ENCODE results near the gene RBM39. TPM values are rescaled to one million over a fixed set of nuclear protein-coding genes. Genes with fewer than 3 reads are reported as not detected.
"Not testable (repeated sequence)": the region's sequence is repeated elsewhere in the genome, so short reads cannot be mapped to it uniquely, and the experiment has no call there.

Gene RBM39
- total and polyA plus RNA-seq, 2 experiments from 2014 or later, result 259 to 413 TPM

DNA sequence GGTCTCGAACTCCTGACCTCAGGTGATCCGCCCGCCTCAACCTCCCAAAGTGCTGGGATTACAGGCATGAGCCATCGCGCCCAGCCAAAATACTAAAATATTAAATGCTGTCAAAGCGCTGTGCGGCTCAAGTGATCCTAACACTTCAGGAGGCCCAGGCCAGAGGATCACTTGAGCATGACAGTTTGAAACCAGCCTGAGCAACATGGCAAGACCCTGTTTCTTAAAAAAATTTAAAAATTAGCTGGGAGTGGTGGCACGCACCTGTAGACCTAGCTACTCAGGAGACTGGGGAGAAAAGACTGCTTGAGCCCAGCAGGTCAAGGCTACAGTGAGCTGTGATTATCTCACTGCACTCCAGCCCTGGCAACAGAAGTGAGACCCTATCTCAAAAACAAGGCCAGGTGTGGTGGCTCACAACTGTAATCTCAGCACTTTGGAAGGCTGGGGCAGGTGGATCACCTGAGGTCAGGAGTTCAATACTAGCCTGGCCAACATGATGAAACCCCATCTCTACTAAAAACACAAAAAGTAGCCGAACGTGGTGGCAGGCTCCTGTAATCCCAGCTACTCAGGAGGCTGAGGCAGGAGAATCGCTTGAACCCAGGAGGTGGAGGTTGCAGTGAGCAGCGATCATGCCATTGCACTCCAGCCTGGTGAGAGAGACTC, 18.3 kb downstream of the RBM39 start:
- not testable (repeated sequence) for DNase-seq (ENCODE audit: low spot score); ATAC-seq; H3K4me3 Mint-ChIP-seq; H3K9me3 Mint-ChIP-seq; H3K4me3 ChIP-seq; H3K4me2 ChIP-seq; H3K4me1 Mint-ChIP-seq; H3K9me2 ChIP-seq (ENCODE audit: insufficient read depth); H3K4me1 ChIP-seq (ENCODE audit: insufficient read depth); H3K27me3 ChIP-seq (ENCODE audit: insufficient read depth); H2AFZ ChIP-seq
- H3K79me2 ChIP-seq (replicated peaks; ENCODE audit: insufficient read depth), result peaks cover 99% of the 10 kb centered on the region
- H3K27ac Mint-ChIP-seq, result 0 out of 2 replicates have a peak overlapping the region, but pooled peaks have one; percentile 31
- H3K36me3 Mint-ChIP-seq (ENCODE audit: low read depth), result peaks cover 99% of the 10 kb centered on the region
- H3K27me3 Mint-ChIP-seq (ENCODE audit: insufficient read depth, low read depth, poor library complexity), result peaks cover 12% of the 10 kb centered on the region
- H4K20me1 ChIP-seq (replicated peaks; ENCODE audit: insufficient read depth), result peaks cover 77% of the 10 kb centered on the region
- peaks cover 99% of the 10 kb centered on the region for H3K36me3 ChIP-seq (ENCODE audit: insufficient read depth)
- peaks cover 44% of the 10 kb centered on the region for H3F3A ChIP-seq (replicated peaks; ENCODE audit: low read depth)
- H3K27ac ChIP-seq (ENCODE audit: low read depth), result 0 out of 2 replicates have a peak overlapping the region, but pooled peaks have one; percentile 19

DNA sequence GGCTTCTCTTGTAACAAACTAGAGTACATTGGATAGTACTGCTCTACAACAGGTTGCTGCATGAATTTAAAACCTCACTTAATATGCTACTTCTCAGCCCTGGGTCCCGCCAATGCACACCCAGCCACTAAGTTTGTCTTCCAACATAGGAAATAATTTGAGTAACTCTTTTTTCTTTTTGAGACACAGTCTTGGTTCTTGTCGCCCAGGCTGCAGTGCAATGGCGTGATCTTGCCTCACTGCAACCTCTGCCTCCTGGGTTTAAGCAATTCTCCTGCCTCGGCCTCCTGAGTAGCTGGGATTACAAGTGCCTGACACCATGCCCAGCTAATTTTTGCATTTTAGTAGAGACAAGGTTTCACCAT, 18.8 kb downstream of the RBM39 start:
- not testable (repeated sequence) for H3K4me3 ChIP-seq; H3K27me3 ChIP-seq (ENCODE audit: insufficient read depth); H3K4me1 ChIP-seq (ENCODE audit: insufficient read depth); ATAC-seq; H3K4me1 Mint-ChIP-seq; H3K9me3 Mint-ChIP-seq; H3K9me2 ChIP-seq (ENCODE audit: insufficient read depth); H3K27ac Mint-ChIP-seq; H2AFZ ChIP-seq; H3K4me3 Mint-ChIP-seq; DNase-seq (ENCODE audit: low spot score); H3K4me2 ChIP-seq
- Histone ChIP-seq H3K36me3 (ENCODE audit: insufficient read depth) (peaks cover 99% of the 10 kb centered on the region), H3K79me2 (replicated peaks; ENCODE audit: insufficient read depth) (peaks cover 99% of the 10 kb centered on the region), H3K27ac (ENCODE audit: low read depth) (peak overlapping the region; percentile 53; the same call in 1 of the 2 replicates), H3F3A (replicated peaks; ENCODE audit: low read depth) (peaks cover 49% of the 10 kb centered on the region), H4K20me1 (replicated peaks; ENCODE audit: insufficient read depth) (peaks cover 83% of the 10 kb centered on the region)
- Mint-ChIP-seq H3K27me3 (ENCODE audit: insufficient read depth, low read depth, poor library complexity) (peaks cover 12% of the 10 kb centered on the region), H3K36me3 (ENCODE audit: low read depth) (peaks cover 100% of the 10 kb centered on the region)

DNA sequence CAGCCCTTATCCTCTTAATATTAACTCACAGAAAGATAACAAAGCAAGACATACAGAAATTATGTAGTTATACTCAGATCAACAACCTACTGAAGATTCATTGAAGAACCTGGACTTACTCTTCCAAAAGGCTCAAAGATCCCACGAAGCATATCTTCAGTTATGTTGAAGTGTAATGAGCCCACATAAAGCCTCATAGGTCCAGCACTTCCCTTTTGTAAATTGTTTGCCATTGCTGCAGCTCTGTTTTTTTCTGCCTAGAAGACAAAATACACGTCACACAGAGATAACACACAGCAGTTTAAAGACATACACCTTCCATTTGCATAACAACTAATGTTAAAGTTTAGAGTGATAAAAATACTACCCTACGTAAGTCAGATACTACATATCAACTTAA, 20.4 kb downstream of the RBM39 start:
- no peak overlapping the region for H3K27ac Mint-ChIP-seq
- no peaks in the 10 kb centered on the region for H3K4me1 ChIP-seq (ENCODE audit: insufficient read depth)
- no peak overlapping the region for H3K4me2 ChIP-seq
- peaks cover 78% of the 10 kb centered on the region for H4K20me1 ChIP-seq (replicated peaks; ENCODE audit: insufficient read depth)
- peaks cover 99% of the 10 kb centered on the region for H3K36me3 ChIP-seq (ENCODE audit: insufficient read depth)
- no peaks in the 10 kb centered on the region for H3K27me3 ChIP-seq (ENCODE audit: insufficient read depth)
- peaks cover 56% of the 10 kb centered on the region for H3F3A ChIP-seq (replicated peaks; ENCODE audit: low read depth)
- H3K79me2 ChIP-seq (replicated peaks; ENCODE audit: insufficient read depth), result peaks cover 99% of the 10 kb centered on the region
- H3K27me3 Mint-ChIP-seq (ENCODE audit: insufficient read depth, low read depth, poor library complexity), result peaks cover 8% of the 10 kb centered on the region
- peaks cover 6% of the 10 kb centered on the region; the same call in 2 of the 3 replicates for H3K4me1 Mint-ChIP-seq
- H2AFZ ChIP-seq, result no peak overlapping the region
- H3K4me3 Mint-ChIP-seq, result no peak overlapping the region
- no peaks in the 10 kb centered on the region for H3K9me3 Mint-ChIP-seq
- ATAC-seq (no peak), DNase-seq (ENCODE audit: low spot score) (no peak)
- H3K4me3 ChIP-seq, result no peak overlapping the region
- no peaks in the 10 kb centered on the region for H3K9me2 ChIP-seq (ENCODE audit: insufficient read depth)
- H3K27ac ChIP-seq (ENCODE audit: low read depth), result peak overlapping the region; percentile 39; the same call in 1 of the 2 replicates
- peaks cover 100% of the 10 kb centered on the region for H3K36me3 Mint-ChIP-seq (ENCODE audit: low read depth)
- no peak for TF ChIP-seq CREB1 (CRISPR knock-in tag; IDR thresholded peaks at IDR 0.05; ENCODE audit: low read depth)
- no peak for TF ChIP-seq JUNB (IDR thresholded peaks at IDR 0.05; ENCODE audit: unreplicated experiment)
- no peak for TF ChIP-seq POLR2AphosphoS5 (IDR thresholded peaks at IDR 0.05; ENCODE audit: low read depth)
- TF ChIP-seq, protein P1, sequence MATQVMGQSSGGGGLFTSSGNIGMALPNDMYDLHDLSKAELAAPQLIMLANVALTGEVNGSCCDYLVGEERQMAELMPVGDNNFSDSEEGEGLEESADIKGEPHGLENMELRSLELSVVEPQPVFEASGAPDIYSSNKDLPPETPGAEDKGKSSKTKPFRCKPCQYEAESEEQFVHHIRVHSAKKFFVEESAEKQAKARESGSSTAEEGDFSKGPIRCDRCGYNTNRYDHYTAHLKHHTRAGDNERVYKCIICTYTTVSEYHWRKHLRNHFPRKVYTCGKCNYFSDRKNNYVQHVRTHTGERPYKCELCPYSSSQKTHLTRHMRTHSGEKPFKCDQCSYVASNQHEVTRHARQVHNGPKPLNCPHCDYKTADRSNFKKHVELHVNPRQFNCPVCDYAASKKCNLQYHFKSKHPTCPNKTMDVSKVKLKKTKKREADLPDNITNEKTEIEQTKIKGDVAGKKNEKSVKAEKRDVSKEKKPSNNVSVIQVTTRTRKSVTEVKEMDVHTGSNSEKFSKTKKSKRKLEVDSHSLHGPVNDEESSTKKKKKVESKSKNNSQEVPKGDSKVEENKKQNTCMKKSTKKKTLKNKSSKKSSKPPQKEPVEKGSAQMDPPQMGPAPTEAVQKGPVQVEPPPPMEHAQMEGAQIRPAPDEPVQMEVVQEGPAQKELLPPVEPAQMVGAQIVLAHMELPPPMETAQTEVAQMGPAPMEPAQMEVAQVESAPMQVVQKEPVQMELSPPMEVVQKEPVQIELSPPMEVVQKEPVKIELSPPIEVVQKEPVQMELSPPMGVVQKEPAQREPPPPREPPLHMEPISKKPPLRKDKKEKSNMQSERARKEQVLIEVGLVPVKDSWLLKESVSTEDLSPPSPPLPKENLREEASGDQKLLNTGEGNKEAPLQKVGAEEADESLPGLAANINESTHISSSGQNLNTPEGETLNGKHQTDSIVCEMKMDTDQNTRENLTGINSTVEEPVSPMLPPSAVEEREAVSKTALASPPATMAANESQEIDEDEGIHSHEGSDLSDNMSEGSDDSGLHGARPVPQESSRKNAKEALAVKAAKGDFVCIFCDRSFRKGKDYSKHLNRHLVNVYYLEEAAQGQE (IDR thresholded peaks at IDR 0.05; ENCODE audit: unreplicated experiment), result no peak
- TF ChIP-seq NANOG (IDR thresholded peaks at IDR 0.05; ENCODE audit: borderline replicate concordance), result no peak
- TF ChIP-seq, protein P2, sequence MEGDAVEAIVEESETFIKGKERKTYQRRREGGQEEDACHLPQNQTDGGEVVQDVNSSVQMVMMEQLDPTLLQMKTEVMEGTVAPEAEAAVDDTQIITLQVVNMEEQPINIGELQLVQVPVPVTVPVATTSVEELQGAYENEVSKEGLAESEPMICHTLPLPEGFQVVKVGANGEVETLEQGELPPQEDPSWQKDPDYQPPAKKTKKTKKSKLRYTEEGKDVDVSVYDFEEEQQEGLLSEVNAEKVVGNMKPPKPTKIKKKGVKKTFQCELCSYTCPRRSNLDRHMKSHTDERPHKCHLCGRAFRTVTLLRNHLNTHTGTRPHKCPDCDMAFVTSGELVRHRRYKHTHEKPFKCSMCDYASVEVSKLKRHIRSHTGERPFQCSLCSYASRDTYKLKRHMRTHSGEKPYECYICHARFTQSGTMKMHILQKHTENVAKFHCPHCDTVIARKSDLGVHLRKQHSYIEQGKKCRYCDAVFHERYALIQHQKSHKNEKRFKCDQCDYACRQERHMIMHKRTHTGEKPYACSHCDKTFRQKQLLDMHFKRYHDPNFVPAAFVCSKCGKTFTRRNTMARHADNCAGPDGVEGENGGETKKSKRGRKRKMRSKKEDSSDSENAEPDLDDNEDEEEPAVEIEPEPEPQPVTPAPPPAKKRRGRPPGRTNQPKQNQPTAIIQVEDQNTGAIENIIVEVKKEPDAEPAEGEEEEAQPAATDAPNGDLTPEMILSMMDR (conservative IDR thresholded peaks at IDR 0.05; ENCODE audit: low read depth in 2 of 2), result no peak
- TF ChIP-seq, protein P3, sequence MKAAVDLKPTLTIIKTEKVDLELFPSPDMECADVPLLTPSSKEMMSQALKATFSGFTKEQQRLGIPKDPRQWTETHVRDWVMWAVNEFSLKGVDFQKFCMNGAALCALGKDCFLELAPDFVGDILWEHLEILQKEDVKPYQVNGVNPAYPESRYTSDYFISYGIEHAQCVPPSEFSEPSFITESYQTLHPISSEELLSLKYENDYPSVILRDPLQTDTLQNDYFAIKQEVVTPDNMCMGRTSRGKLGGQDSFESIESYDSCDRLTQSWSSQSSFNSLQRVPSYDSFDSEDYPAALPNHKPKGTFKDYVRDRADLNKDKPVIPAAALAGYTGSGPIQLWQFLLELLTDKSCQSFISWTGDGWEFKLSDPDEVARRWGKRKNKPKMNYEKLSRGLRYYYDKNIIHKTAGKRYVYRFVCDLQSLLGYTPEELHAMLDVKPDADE (IDR thresholded peaks at IDR 0.05), result no peak
- no peak for TF ChIP-seq STAT1 (IDR thresholded peaks at IDR 0.05; ENCODE audit: unreplicated experiment)
- no peak for TF ChIP-seq EZH2 (IDR thresholded peaks at IDR 0.05; ENCODE audit: low read depth, unreplicated experiment)

All from GM23338 (cell line).